HAP-1 (cell line): ENCODE data around the gene DUSP1.
"Not testable (repeated sequence)": the region's sequence is repeated elsewhere in the genome, so short reads cannot be mapped to it uniquely, and the experiment has no call there.

ENCODE experiments used
- DNase-seq, 2 experiments: peaks; one replicate each; pipeline ENCODE4 v3.0.0-alpha.2; 2016 to 2020; ENCODE audit warnings: low spot score in 2 of 2
- H3K27me3 ChIP-seq: fragments of 250-450 bp; sonication (Bioruptor Pico); 2 replicates; pipeline ENCODE4 v1.5.1; 2020; ENCODE audit warnings: low read depth, mild to moderate bottlenecking, moderate library complexity
- H3K36me3 ChIP-seq: fragments of 250-450 bp; sonication (Bioruptor Pico); replicated peaks from 2 replicates; pipeline ENCODE4 v1.5.1; 2020; ENCODE audit warnings: mild to moderate bottlenecking
- H3K4me1 ChIP-seq: fragments of 250-450 bp; sonication (Bioruptor Pico); 2 replicates; pipeline ENCODE4 v1.5.1; 2020; ENCODE audit warnings: mild to moderate bottlenecking
- H3K4me3 ChIP-seq: fragments of 250-450 bp; sonication (Bioruptor Pico); 2 replicates; pipeline ENCODE4 v1.5.1; 2020; ENCODE audit warnings: mild to moderate bottlenecking, moderate library complexity
- H3K9me3 ChIP-seq: fragments of 250-450 bp; sonication (Bioruptor Pico); 2 replicates; pipeline ENCODE4 v1.5.1; 2020; ENCODE audit warnings: mild to moderate bottlenecking, moderate library complexity
- in situ Hi-C: fragments of 300-500 bp; cut with MboI; formaldehyde crosslinking; loops from 3 replicates; pipeline ENCODE4 v1.14.3; 2020; ENCODE audit warnings: low sequenced_read_pairs, inconsistent platforms, mixed read lengths

Gene DUSP1

GRCh38 chr5:172791726-172792445 is 20.9 kb upstream of the DUSP1 start:
- no peaks in the 10 kb centered on the region for H3K4me1 ChIP-seq
- no peaks in the 10 kb centered on the region for H3K36me3 ChIP-seq
- H3K9me3 ChIP-seq, result no peaks in the 10 kb centered on the region
- in situ Hi-C loops, result no loop called here
- no peak for DNase-seq
- H3K4me3 ChIP-seq, result no peak overlapping the region
- no peaks in the 10 kb centered on the region for H3K27me3 ChIP-seq

GRCh38 chr5:172791286-172791685 is 20.3 kb upstream of the DUSP1 start:
- DNase-seq, result no peak
- no peaks in the 10 kb centered on the region for H3K36me3 ChIP-seq
- no peak overlapping the region for H3K4me3 ChIP-seq
- no peaks in the 10 kb centered on the region for H3K4me1 ChIP-seq
- in situ Hi-C loops, result no loop called here
- no peaks in the 10 kb centered on the region for H3K9me3 ChIP-seq
- no peaks in the 10 kb centered on the region for H3K27me3 ChIP-seq

GRCh38 chr5:172790496-172790889 is 19.5 kb upstream of the DUSP1 start:
- in situ Hi-C loops, result no loop called here
- Histone ChIP-seq H3K36me3 (no peaks in the 10 kb centered on the region), H3K4me3 (no peak overlapping the region), H3K27me3 (no peaks in the 10 kb centered on the region), H3K4me1 (no peaks in the 10 kb centered on the region), H3K9me3 (no peaks in the 10 kb centered on the region)
- no peak for DNase-seq

- H3K9me3 ChIP-seq, result no peaks in the 10 kb centered on the region
- H3K4me3 ChIP-seq, result no peak overlapping the region
- H3K27me3 ChIP-seq, result no peaks in the 10 kb centered on the region
- no peaks in the 10 kb centered on the region for H3K4me1 ChIP-seq
- in situ Hi-C loops, result no loop called here
- no peaks in the 10 kb centered on the region for H3K36me3 ChIP-seq
- no peak for DNase-seq
Observed at GRCh38 chr5:172789687-172790495, 18.9 kb upstream of the DUSP1 start.

GRCh38 chr5:172788771-172789686 is 18.0 kb upstream of the DUSP1 start:
- Histone ChIP-seq H3K4me1 (0 out of 2 replicates have a peak, but pooled peaks cover 2% of the 10 kb centered on the region), H3K36me3 (no peaks in the 10 kb centered on the region), H3K4me3 (no peak overlapping the region), H3K27me3 (no peaks in the 10 kb centered on the region), H3K9me3 (no peaks in the 10 kb centered on the region)
- in situ Hi-C loops, result no loop called here
- no peak for DNase-seq

- DNase-seq, H3K9me3 ChIP-seq, H3K4me1 ChIP-seq, H3K27me3 ChIP-seq, H3K4me3 ChIP-seq, in situ Hi-C loops, H3K36me3 ChIP-seq: not testable (repeated sequence)
Observed at GRCh38 chr5:172787538-172787937, 16.5 kb upstream of the DUSP1 start.

GRCh38 chr5:172786736-172787462 is 15.9 kb upstream of the DUSP1 start:
- in situ Hi-C loops, result no loop called here

GRCh38 chr5:172785429-172786088 is 14.6 kb upstream of the DUSP1 start:
- H3K9me3 ChIP-seq, result no peaks in the 10 kb centered on the region
- no peak overlapping the region for H3K4me3 ChIP-seq
- no peak for DNase-seq
- no peaks in the 10 kb centered on the region for H3K36me3 ChIP-seq
- H3K4me1 ChIP-seq, result 0 out of 2 replicates have a peak, but pooled peaks cover 4% of the 10 kb centered on the region
- H3K27me3 ChIP-seq, result no peaks in the 10 kb centered on the region
- in situ Hi-C loops, result no loop called here

More at GRCh38 chr5:172786736-172787462, 15.9 kb upstream of the DUSP1 start:
- Histone ChIP-seq H3K36me3 (no peaks in the 10 kb centered on the region), H3K9me3 (no peaks in the 10 kb centered on the region), H3K4me3 (no peak overlapping the region), H3K4me1 (0 out of 2 replicates have a peak, but pooled peaks cover 4% of the 10 kb centered on the region), H3K27me3 (no peaks in the 10 kb centered on the region)
- no peak for DNase-seq

GRCh38 chr5:172784162-172784561 is 13.2 kb upstream of the DUSP1 start:
- H3K4me3 ChIP-seq, H3K4me1 ChIP-seq, H3K27me3 ChIP-seq, H3K9me3 ChIP-seq, H3K36me3 ChIP-seq, in situ Hi-C loops: not testable (repeated sequence)
- peak in 1 of 2 experiments; percentile 33 for DNase-seq

- H3K9me3 ChIP-seq, H3K4me3 ChIP-seq, H3K36me3 ChIP-seq, H3K4me1 ChIP-seq, H3K27me3 ChIP-seq, DNase-seq, in situ Hi-C loops: not testable (repeated sequence)
Observed at GRCh38 chr5:172783319-172783718, 12.3 kb upstream of the DUSP1 start.

- no peaks in the 10 kb centered on the region for H3K9me3 ChIP-seq
- no peaks in the 10 kb centered on the region for H3K36me3 ChIP-seq
- H3K4me1 ChIP-seq, result 0 out of 2 replicates have a peak, but pooled peaks cover 4% of the 10 kb centered on the region
- no peaks in the 10 kb centered on the region for H3K27me3 ChIP-seq
- in situ Hi-C loops, result no loop called here
- DNase-seq, result no peak
- no peak overlapping the region for H3K4me3 ChIP-seq
Observed at GRCh38 chr5:172782169-172783039, 11.4 kb upstream of the DUSP1 start.
